Loucy (cell line): ENCODE data around the gene CST4.
"Not testable (repeated sequence)": the region's sequence is repeated elsewhere in the genome, so short reads cannot be mapped to it uniquely, and the experiment has no call there.

Experiments used
- H2AFZ ChIP-seq: fragments of 200-600 bp; sonication (generic); 2 replicates; pipeline ENCODE4 v1.6.0; 2016; ENCODE audit warnings: antibody characterized with exemption, mild to moderate bottlenecking, low read length, moderate library complexity
- H3F3A ChIP-seq: fragments of 200-600 bp; 2 replicates; pipeline ENCODE4 v1.6.0; 2016; ENCODE audit warnings: antibody characterized with exemption, low read depth, mild to moderate bottlenecking
- H3K27me3 ChIP-seq: fragments of 200-600 bp; sonication (generic); 2 replicates; pipeline ENCODE4 v1.6.1; 2014; ENCODE audit warnings: low read length, mild to moderate bottlenecking; ENCODE audit not compliant: insufficient read depth, poor library complexity, severe bottlenecking
- H3K36me3 ChIP-seq: fragments of 200-600 bp; sonication (generic); 2 replicates; pipeline ENCODE4 v1.6.1; 2016; ENCODE audit warnings: low read length; ENCODE audit not compliant: insufficient read depth
- H3K4me1 ChIP-seq: fragments of 200-600 bp; sonication (generic); 2 replicates; pipeline ENCODE4 v1.5.1; 2014; ENCODE audit warnings: low read length, mild to moderate bottlenecking; ENCODE audit not compliant: insufficient read depth, poor library complexity, severe bottlenecking
- H3K4me2 ChIP-seq: fragments of 200-600 bp; sonication (generic); 2 replicates; pipeline ENCODE4 v1.6.0; 2014; ENCODE audit warnings: antibody characterized with exemption, low read length, low read depth, mild to moderate bottlenecking; ENCODE audit not compliant: poor library complexity, severe bottlenecking
- H3K4me3 ChIP-seq: fragments of 200-600 bp; sonication (generic); 2 replicates; pipeline ENCODE4 v1.5.1; 2014; ENCODE audit warnings: low read length, mild to moderate bottlenecking, mixed read lengths; ENCODE audit not compliant: poor library complexity, severe bottlenecking
- H3K79me2 ChIP-seq: fragments of 200-600 bp; sonication (generic); 2 replicates; pipeline ENCODE4 v1.6.1; 2014; ENCODE audit warnings: low read length; ENCODE audit not compliant: insufficient read depth
- H3K9ac ChIP-seq: fragments of 200-600 bp; sonication (generic); 2 replicates; pipeline ENCODE4 v1.6.0; 2014; ENCODE audit warnings: mild to moderate bottlenecking, low read depth, low read length, moderate library complexity; ENCODE audit not compliant: poor library complexity, severe bottlenecking
- H3K9me2 ChIP-seq: fragments of 200-600 bp; sonication (generic); replicated peaks from 2 replicates; pipeline ENCODE4 v1.6.1; 2016; ENCODE audit warnings: low read depth, low read length, mixed read lengths
- H3K9me3 ChIP-seq: fragments of 200-600 bp; sonication (generic); 2 replicates; pipeline ENCODE4 v1.6.1; 2014; ENCODE audit warnings: mild to moderate bottlenecking, antibody characterized with exemption, low read length, low read depth; ENCODE audit not compliant: insufficient read depth
- H4K20me1 ChIP-seq: fragments of 200-600 bp; sonication (generic); 2 replicates; pipeline ENCODE4 v1.6.0; 2014; ENCODE audit warnings: antibody characterized with exemption, low read length, mild to moderate bottlenecking; ENCODE audit not compliant: insufficient read depth, poor library complexity, severe bottlenecking
- CTCF ChIP-seq: fragments of 200-600 bp; sonication (generic); conservative IDR thresholded peaks from 2 replicates; pipeline ENCODE4 v1.5.1; 2014; ENCODE audit warnings: mild to moderate bottlenecking, antibody characterized with exemption, low read length
- EZH2phosphoT487 ChIP-seq: fragments of 200-600 bp; IDR thresholded peaks from 2 replicates; pipeline ENCODE4 v1.6.1; 2018; ENCODE audit warnings: antibody characterized with exemption, mild to moderate bottlenecking, moderate library complexity, borderline replicate concordance

Gene CST4

GRCh38 chr20:23700931-23701330, 12.1 kb upstream of the CST4 start:
- Histone ChIP-seq H3K4me1 (no peaks in the 10 kb centered on the region), H2AFZ (no peak overlapping the region), H3K4me2 (no peak overlapping the region), H3K4me3 (no peak overlapping the region), H3F3A (no peaks in the 10 kb centered on the region), H3K9me2 (no peaks in the 10 kb centered on the region), H3K79me2 (no peaks in the 10 kb centered on the region), H3K9me3 (no peaks in the 10 kb centered on the region), H4K20me1 (no peaks in the 10 kb centered on the region), H3K36me3 (no peaks in the 10 kb centered on the region), H3K27me3 (no peaks in the 10 kb centered on the region), H3K9ac (no peak overlapping the region)
- TF ChIP-seq EZH2phosphoT487 (no peak), CTCF (no peak)

DNA sequence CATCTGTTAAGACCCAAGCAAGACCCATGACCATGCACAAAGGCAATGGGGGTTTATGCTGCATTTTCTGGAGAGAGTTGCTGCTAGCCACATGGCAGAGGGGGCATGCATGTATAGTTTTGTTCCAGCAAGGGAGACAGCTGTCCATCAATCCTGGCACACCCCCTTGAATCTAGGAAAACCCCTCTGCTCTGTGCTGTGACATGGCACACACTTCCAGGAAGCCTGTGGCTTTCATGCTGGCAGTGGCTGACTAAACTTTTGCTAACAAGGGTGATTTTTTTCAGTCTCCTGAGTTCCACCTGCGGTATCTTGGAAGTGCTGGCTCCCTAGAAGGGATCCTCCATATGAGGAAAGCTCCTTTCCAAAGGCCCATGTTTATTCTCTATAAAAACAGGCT, 9.1 kb upstream of the CST4 start:
- no peaks in the 10 kb centered on the region for H3K36me3 ChIP-seq
- no peaks in the 10 kb centered on the region for H3K79me2 ChIP-seq
- H3K9me3 ChIP-seq: no peaks in the 10 kb centered on the region
- no peak overlapping the region for H3K9ac ChIP-seq
- H3K4me2 ChIP-seq: no peak overlapping the region
- H3K4me3 ChIP-seq: no peak overlapping the region
- no peaks in the 10 kb centered on the region for H3K9me2 ChIP-seq
- no peaks in the 10 kb centered on the region for H3F3A ChIP-seq
- no peak overlapping the region for H2AFZ ChIP-seq
- no peaks in the 10 kb centered on the region for H3K27me3 ChIP-seq
- TF ChIP-seq EZH2phosphoT487 (no peak), CTCF (no peak)
- H3K4me1 ChIP-seq: no peaks in the 10 kb centered on the region
- H4K20me1 ChIP-seq: no peaks in the 10 kb centered on the region

- H3K27me3 ChIP-seq, H2AFZ ChIP-seq, H3K9me2 ChIP-seq, H3K79me2 ChIP-seq, H3K4me3 ChIP-seq, H3K4me1 ChIP-seq, H4K20me1 ChIP-seq, H3K4me2 ChIP-seq, H3K36me3 ChIP-seq, H3F3A ChIP-seq, H3K9me3 ChIP-seq, H3K9ac ChIP-seq: not testable (repeated sequence)
These were observed 6.2 kb upstream of the CST4 start for GRCh38 chr20:23695068-23695395.

DNA sequence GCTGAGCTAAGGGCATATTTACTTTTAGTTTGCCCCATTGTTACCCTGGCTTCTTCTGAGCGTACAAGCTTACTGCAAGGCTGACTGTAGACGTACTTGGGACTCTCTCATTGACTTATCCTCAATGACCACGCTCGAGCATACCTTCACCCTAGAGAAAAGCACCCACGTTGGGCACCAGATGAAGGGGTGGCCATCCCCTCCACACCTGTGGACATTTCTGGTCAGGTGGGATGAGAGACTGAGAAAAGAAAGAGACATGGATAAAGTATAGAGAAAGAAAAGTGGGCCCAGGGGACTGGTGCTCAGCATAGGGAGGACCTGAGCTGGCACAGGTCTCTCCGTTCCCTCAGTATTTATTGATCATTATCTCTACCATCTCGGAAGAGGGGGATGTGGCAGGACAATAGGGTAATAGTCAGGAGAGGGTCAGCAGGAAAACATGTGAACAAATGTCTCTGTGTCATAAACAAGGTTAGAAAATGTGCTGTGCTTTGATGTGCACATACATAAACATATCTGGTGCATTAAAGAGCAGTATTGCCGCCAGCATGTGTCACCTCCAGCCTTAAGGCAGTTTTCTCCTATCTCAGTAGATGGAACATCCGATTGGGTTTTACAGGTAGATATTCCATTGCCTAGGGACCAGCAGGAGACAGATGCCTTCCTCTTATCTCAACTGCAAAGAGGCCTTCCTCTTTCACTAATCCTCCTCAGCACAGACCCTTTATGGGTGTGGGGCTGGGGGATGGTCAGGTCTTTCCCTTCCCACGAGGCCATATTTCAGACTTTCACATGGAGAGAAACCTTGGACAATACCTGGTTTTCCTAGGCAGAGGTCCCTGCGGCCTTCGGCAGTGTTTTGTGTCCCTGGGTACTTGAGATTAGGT, 5.6 kb upstream of the CST4 start:
- H3K4me3 ChIP-seq, H3K79me2 ChIP-seq, H4K20me1 ChIP-seq, H2AFZ ChIP-seq, H3K36me3 ChIP-seq, H3K9me3 ChIP-seq, H3K27me3 ChIP-seq, H3K9me2 ChIP-seq, H3F3A ChIP-seq, H3K9ac ChIP-seq, H3K4me2 ChIP-seq, H3K4me1 ChIP-seq: not testable (repeated sequence)

- H3K36me3 ChIP-seq, H3K9me2 ChIP-seq, H3K27me3 ChIP-seq, H3K9ac ChIP-seq, H3K4me2 ChIP-seq, H3K4me1 ChIP-seq, H2AFZ ChIP-seq, H4K20me1 ChIP-seq, H3K79me2 ChIP-seq, H3K9me3 ChIP-seq, H3K4me3 ChIP-seq, H3F3A ChIP-seq: not testable (repeated sequence)
These were observed 4.1 kb upstream of the CST4 start for GRCh38 chr20:23692725-23693619.
